ENCODE measurements around the gene SLC9A4.

- TF ChIP-seq, protein P1, sequence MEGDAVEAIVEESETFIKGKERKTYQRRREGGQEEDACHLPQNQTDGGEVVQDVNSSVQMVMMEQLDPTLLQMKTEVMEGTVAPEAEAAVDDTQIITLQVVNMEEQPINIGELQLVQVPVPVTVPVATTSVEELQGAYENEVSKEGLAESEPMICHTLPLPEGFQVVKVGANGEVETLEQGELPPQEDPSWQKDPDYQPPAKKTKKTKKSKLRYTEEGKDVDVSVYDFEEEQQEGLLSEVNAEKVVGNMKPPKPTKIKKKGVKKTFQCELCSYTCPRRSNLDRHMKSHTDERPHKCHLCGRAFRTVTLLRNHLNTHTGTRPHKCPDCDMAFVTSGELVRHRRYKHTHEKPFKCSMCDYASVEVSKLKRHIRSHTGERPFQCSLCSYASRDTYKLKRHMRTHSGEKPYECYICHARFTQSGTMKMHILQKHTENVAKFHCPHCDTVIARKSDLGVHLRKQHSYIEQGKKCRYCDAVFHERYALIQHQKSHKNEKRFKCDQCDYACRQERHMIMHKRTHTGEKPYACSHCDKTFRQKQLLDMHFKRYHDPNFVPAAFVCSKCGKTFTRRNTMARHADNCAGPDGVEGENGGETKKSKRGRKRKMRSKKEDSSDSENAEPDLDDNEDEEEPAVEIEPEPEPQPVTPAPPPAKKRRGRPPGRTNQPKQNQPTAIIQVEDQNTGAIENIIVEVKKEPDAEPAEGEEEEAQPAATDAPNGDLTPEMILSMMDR (IDR thresholded peaks at IDR 0.05; ENCODE audit: extremely low read depth in 1 of 2, insufficient read depth in 1 of 2, low read depth in 1 of 2, low read length in 2 of 2): no peak
- TF ChIP-seq POLR2A (IDR thresholded peaks at IDR 0.05; ENCODE audit: low read depth, low read length) (peak; percentile 39), EZH2 (IDR thresholded peaks at IDR 0.05; ENCODE audit: borderline replicate concordance, low read depth, low read length, severe bottlenecking) (no peak), MYC (IDR thresholded peaks at IDR 0.05; ENCODE audit: low read depth, low read length) (no peak), JUN (IDR thresholded peaks at IDR 0.05; ENCODE audit: borderline replicate concordance, insufficient read depth, insufficient read length, low read depth) (peak; percentile 98), GATA2 (IDR thresholded peaks at IDR 0.05; ENCODE audit: insufficient read depth, insufficient read length, low read depth, low read length) (peak; percentile 83)
Measured at GRCh38 chr2:102514061-102514785, 41.2 kb downstream of the SLC9A4 start.

All from endothelial cell of umbilical vein (primary cell).